Spleen (tissue), 11 donors: Measurements from ENCODE around the gene GALNT17. TPM values are rescaled to one million over a fixed set of nuclear protein-coding genes. Genes with fewer than 3 reads are reported as not detected.

ENCODE experiments used
- DNase-seq: peaks from one replicate; pipeline ENCODE4 v3.0.0-alpha.2; 2020
- H3K27ac ChIP-seq, 8 donors: fragments of 200-600 bp; sonication (generic) in 7 of 8; 1 replicate in 4 of 8; 2 replicates in 4 of 8; pipeline versions ENCODE4 v1.5.0 to v1.8.0; 2016 to 2021; ENCODE audit warnings: inconsistent platforms in 4 of 8, mild to moderate bottlenecking in 4 of 8, moderate library complexity in 1 of 8
- H3K27me3 ChIP-seq, 7 donors: fragments of 200-600 bp; sonication (generic) in 6 of 7; replicated peaks in 1 of 7; 1 replicate in 4 of 7; 2 replicates in 3 of 7; pipeline versions ENCODE4 v1.5.0 to v1.8.0; 2016 to 2021; ENCODE audit warnings: inconsistent platforms in 3 of 7, mild to moderate bottlenecking in 1 of 7
- H3K36me3 ChIP-seq, 6 donors: fragments of 200-600 bp; sonication (generic) in 5 of 6; 1 replicate in 4 of 6; 2 replicates in 2 of 6; pipeline versions ENCODE4 v1.5.0 to v1.8.0; 2016 to 2021; ENCODE audit warnings: inconsistent platforms in 2 of 6
- H3K4me1 ChIP-seq, 6 donors: fragments of 200-600 bp; sonication (generic) in 5 of 6; 1 replicate in 3 of 6; 2 replicates in 3 of 6; pipeline versions ENCODE4 v1.5.0 to v1.8.0; 2016 to 2021; ENCODE audit warnings: inconsistent platforms in 3 of 6
- H3K4me3 ChIP-seq, 8 donors: fragments of 200-600 bp; sonication (generic) in 7 of 8; 1 replicate in 4 of 8; 2 replicates in 4 of 8; pipeline versions ENCODE4 v1.5.0 to v1.8.0; 2016 to 2021; ENCODE audit warnings: inconsistent platforms in 4 of 8, mild to moderate bottlenecking in 4 of 8, moderate library complexity in 2 of 8
- H3K9me3 ChIP-seq, 8 donors: fragments of 200-600 bp; sonication (generic) in 7 of 8; 1 replicate in 4 of 8; 2 replicates in 4 of 8; pipeline versions ENCODE4 v1.5.0 to v1.8.0; 2016 to 2021; ENCODE audit warnings: inconsistent platforms in 4 of 8
- POLR2A ChIP-seq, 3 donors: fragments of 450-650 bp; IDR thresholded peaks; one replicate each; pipeline ENCODE4 v1.5.1; 2017; ENCODE audit warnings: antibody characterized with exemption in 3 of 3, mild to moderate bottlenecking in 1 of 3
- POLR2AphosphoS5 ChIP-seq, 3 donors: sonication (generic); formaldehyde crosslinking; IDR thresholded peaks; one replicate each; pipeline ENCODE4 v1.5.1; 2017; ENCODE audit warnings: antibody characterized with exemption in 3 of 3
- WGBS, 5 donors: extraction: QIAGEN DNeasy Blood & Tissue Kit in 3 of 5; methylation state at CpG; one replicate each; pipeline versions ENCODE4 v1.1.5 to v1.1.7; 2013 to 2018; 5-methylcytosine and 5-hydroxymethylcytosine counted together
- intact Hi-C: fragments of 100-400 bp; cut with DNase I; formaldehyde crosslinking; loops from one replicate; pipeline ENCODE4 v1.15.0; 2023; ENCODE audit warnings: low total_unique reads
- polyA plus RNA-seq, 3 donors: library from polyadenylated mRNA; stranded (reverse); fragments of 200-250 nt; gene quantifications; one replicate each; pipeline ENCODE4 v1.2.1, GENCODE V29; 2013
- total RNA-seq, 7 donors: library from RNA; depleted of rRNA in 3 of 7; stranded (reverse); fragments of >200 nt in 3 of 7; fragmentation: NEBNext Ultra II Directional in 4 of 7; extraction: Animal tissue kit (Norgen Biotek cat#: 25700) in 4 of 7; gene quantifications; one replicate each; pipeline versions ENCODE4 v1.1.0 to v1.2.1, GENCODE V29; 2016 to 2021
- TF ChIP-seq, protein P1 (sequence below), 11 experiments: fragments of 200-600 bp in 7 of 11; fragments of 450-650 bp in 4 of 11; sonication (generic) in 4 of 11; IDR thresholded peaks in 8 of 11; conservative IDR thresholded peaks in 3 of 11; 1 replicate in 7 of 11; 2 replicates in 4 of 11; pipeline versions ENCODE4 v1.4.0 to v1.8.0; 2016 to 2021; ENCODE audit warnings: antibody characterized with exemption in 11 of 11, inconsistent platforms in 4 of 11, mild to moderate bottlenecking in 1 of 11
- donor health status: healthy with polysubstance abuse.
- donor health status: DM: no; HTN: no; CAD: no; lungs with moderate emphysema.
- donor health status: DM: no; HTN: no; CAD: no.
- donor health status: Bipolar disorder and iron deficiency.
- donor health status: healthy.
- donor health status: DM: no; HTN: no; CAD: no.
- donor health status: DM: yes; HTN: yes; CAD: no.

Gene GALNT17
- total and polyA plus RNA-seq, 10 donors: 0.39 to 10.8 (median 3.1) TPM

DNA sequence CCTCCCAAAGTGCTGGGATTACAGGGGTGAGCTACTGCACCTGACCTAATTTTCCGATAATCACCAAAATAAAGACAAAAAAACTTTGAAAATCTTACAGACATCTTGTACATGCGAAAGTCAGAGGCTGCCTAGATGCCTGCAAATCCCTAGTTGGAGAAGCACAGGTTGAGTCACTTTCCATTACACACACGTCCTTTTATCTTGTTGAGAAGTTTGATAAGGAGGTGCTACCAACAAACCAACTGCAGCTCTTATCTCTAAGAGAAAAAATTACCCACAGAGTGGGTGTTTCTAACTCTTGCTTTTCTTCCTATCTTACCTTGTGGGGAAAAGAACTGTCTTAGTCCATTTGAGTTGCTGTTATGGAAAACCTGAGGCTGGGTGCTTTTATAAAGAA is 589.8 kb downstream of the GALNT17 start:
- Histone ChIP-seq H3K4me3 (no peak overlapping the region), H3K9me3 (peaks cover 0 to 8% (median 2%) of the 10 kb centered on the region in 8 donors), H3K27ac (no peak overlapping the region), H3K27me3 (peaks cover 0 to 6% (median 0%) of the 10 kb centered on the region in 7 donors), H3K36me3 (no peaks in the 10 kb centered on the region), H3K4me1 (no peaks in the 10 kb centered on the region)
- no peak for DNase-seq
- TF ChIP-seq, protein P1, sequence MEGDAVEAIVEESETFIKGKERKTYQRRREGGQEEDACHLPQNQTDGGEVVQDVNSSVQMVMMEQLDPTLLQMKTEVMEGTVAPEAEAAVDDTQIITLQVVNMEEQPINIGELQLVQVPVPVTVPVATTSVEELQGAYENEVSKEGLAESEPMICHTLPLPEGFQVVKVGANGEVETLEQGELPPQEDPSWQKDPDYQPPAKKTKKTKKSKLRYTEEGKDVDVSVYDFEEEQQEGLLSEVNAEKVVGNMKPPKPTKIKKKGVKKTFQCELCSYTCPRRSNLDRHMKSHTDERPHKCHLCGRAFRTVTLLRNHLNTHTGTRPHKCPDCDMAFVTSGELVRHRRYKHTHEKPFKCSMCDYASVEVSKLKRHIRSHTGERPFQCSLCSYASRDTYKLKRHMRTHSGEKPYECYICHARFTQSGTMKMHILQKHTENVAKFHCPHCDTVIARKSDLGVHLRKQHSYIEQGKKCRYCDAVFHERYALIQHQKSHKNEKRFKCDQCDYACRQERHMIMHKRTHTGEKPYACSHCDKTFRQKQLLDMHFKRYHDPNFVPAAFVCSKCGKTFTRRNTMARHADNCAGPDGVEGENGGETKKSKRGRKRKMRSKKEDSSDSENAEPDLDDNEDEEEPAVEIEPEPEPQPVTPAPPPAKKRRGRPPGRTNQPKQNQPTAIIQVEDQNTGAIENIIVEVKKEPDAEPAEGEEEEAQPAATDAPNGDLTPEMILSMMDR (IDR thresholded peaks at IDR 0.05 in 8 of 11, conservative IDR thresholded peaks at IDR 0.05 in 3 of 11): no peak
- TF ChIP-seq POLR2AphosphoS5 (IDR thresholded peaks at IDR 0.05): no peak
- no peak for TF ChIP-seq POLR2A (IDR thresholded peaks at IDR 0.05)
- intact Hi-C loops: no loop called here
- WGBS, 5 donors: 67 to 78% (median 74%) methylated on average over 3 of the region's 3 CpGs

- TF ChIP-seq POLR2AphosphoS5 (IDR thresholded peaks at IDR 0.05): no peak
- TF ChIP-seq, protein P1 (IDR thresholded peaks at IDR 0.05 in 8 of 11, conservative IDR thresholded peaks at IDR 0.05 in 3 of 11): no peak
- 39 to 56% (median 46%) methylated on average over 6 to 7 of the region's 7 CpGs for WGBS, 5 donors
- Histone ChIP-seq H3K4me1 (no peaks in the 10 kb centered on the region), H3K36me3 (no peaks in the 10 kb centered on the region), H3K27ac (no peak overlapping the region), H3K4me3 (no peak overlapping the region), H3K9me3 (peaks cover 0 to 8% (median 2%) of the 10 kb centered on the region in 8 donors), H3K27me3 (peaks cover 0 to 6% (median 0%) of the 10 kb centered on the region in 7 donors)
- intact Hi-C loops: no loop called here
- DNase-seq: no peak
Observed at GRCh38 chr7:71723859-71724258, 591.9 kb downstream of the GALNT17 start.

DNA sequence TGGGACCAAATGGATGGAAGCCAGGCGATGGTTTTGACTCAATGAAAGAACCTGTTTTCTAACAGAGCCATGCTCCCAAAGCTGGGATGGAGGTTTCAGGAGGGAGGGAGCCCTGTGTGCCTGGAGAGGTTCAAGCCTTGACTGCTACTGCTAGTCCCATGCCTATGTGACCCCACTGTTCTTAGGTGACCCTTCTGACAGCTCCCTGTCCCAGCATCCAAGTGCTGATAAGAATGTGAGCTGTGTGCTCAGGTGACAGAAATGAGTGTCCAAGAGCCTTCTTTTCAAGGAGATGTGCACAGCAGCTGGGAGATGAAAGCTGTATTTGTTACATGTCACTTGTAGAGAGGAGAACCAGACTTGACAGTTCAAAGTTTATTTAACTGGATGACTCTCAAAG is 595.4 kb downstream of the GALNT17 start:
- H3K27me3 ChIP-seq: peaks cover 0 to 6% (median 0%) of the 10 kb centered on the region in 7 donors
- peaks cover 0 to 6% (median 2%) of the 10 kb centered on the region in 8 donors for H3K9me3 ChIP-seq
- TF ChIP-seq, protein P1 (IDR thresholded peaks at IDR 0.05 in 8 of 11, conservative IDR thresholded peaks at IDR 0.05 in 3 of 11): no peak
- TF ChIP-seq POLR2AphosphoS5 (IDR thresholded peaks at IDR 0.05) (no peak), POLR2A (IDR thresholded peaks at IDR 0.05) (no peak)
- intact Hi-C loops: no loop called here
- no peak overlapping the region for H3K27ac ChIP-seq
- H3K4me1 ChIP-seq: no peaks in the 10 kb centered on the region
- WGBS, 5 donors: 73 to 93% (median 81%) methylated on average over 1 of the region's 1 CpG
- no peaks in the 10 kb centered on the region for H3K36me3 ChIP-seq
- DNase-seq: peak; percentile 22
- no peak overlapping the region for H3K4me3 ChIP-seq

GRCh38 chr7:71731740-71732139 is 599.8 kb downstream of the GALNT17 start:
- H3K27me3 ChIP-seq: peaks cover 0 to 8% (median 0%) of the 10 kb centered on the region in 7 donors
- 91 to 97% (median 93%) methylated on average over 9 of the region's 9 CpGs for WGBS, 5 donors
- no peaks in the 10 kb centered on the region for H3K36me3 ChIP-seq
- no peak overlapping the region for H3K4me3 ChIP-seq
- no peak overlapping the region for H3K27ac ChIP-seq
- TF ChIP-seq POLR2AphosphoS5 (IDR thresholded peaks at IDR 0.05) (no peak), POLR2A (IDR thresholded peaks at IDR 0.05) (no peak)
- TF ChIP-seq, protein P1 (IDR thresholded peaks at IDR 0.05 in 8 of 11, conservative IDR thresholded peaks at IDR 0.05 in 3 of 11): no peak
- no peak for DNase-seq
- H3K4me1 ChIP-seq: peaks cover 0 to 10% (median 4%) of the 10 kb centered on the region in 6 donors
- intact Hi-C loops: no loop called here
- peaks cover 0 to 6% (median 2%) of the 10 kb centered on the region in 8 donors for H3K9me3 ChIP-seq
